SK-N-SH treated with all-trans-retinoic acid at 6 μM for 48 hours (cell line): ENCODE results near the gene STIM2.

ENCODE experiments used
- ARNTL ChIP-seq: fragments of 450-650 bp; formaldehyde crosslinking; IDR thresholded peaks from 2 replicates; pipeline ENCODE4 v1.5.0; 2020; ENCODE audit warnings: low read depth, mild to moderate bottlenecking, moderate library complexity, borderline replicate concordance
- BACH2 ChIP-seq: fragments of 250-450 bp; sonication (Bioruptor Pico); IDR thresholded peaks from 2 replicates; pipeline ENCODE4 v1.9.0; 2021; ENCODE audit warnings: mild to moderate bottlenecking, borderline replicate concordance
- CREB5 ChIP-seq: fragments of 250-450 bp; sonication (Bioruptor Pico); IDR thresholded peaks from 2 replicates; pipeline ENCODE4 v1.5.1; 2020; ENCODE audit warnings: low read depth, mild to moderate bottlenecking, moderate library complexity
- GLIS3 ChIP-seq: fragments of 250-450 bp; sonication (Bioruptor Pico); IDR thresholded peaks from 2 replicates; pipeline ENCODE4 v1.5.0; 2020; ENCODE audit warnings: mild to moderate bottlenecking, moderate library complexity
- ISL1 ChIP-seq: fragments of 250-450 bp; sonication (Bioruptor Pico); IDR thresholded peaks from 2 replicates; pipeline ENCODE4 v2.1.2; 2022; ENCODE audit warnings: mild to moderate bottlenecking, moderate library complexity
- OSR1 ChIP-seq: fragments of 250-450 bp; sonication (Bioruptor Pico); IDR thresholded peaks from 2 replicates; pipeline ENCODE4 v1.8.0; 2022; ENCODE audit warnings: moderate library complexity, mild to moderate bottlenecking, inconsistent platforms
- PPARA ChIP-seq: fragments of 250-450 bp; sonication (Bioruptor Pico); IDR thresholded peaks from 2 replicates; pipeline ENCODE4 v1.5.0; 2020; ENCODE audit warnings: mild to moderate bottlenecking, borderline replicate concordance
- ZFP3 ChIP-seq: fragments of 250-450 bp; sonication (Bioruptor Pico); IDR thresholded peaks from 2 replicates; pipeline ENCODE4 v1.5.0; 2020; ENCODE audit warnings: mild to moderate bottlenecking, moderate library complexity
- ZFP30 ChIP-seq: fragments of 450-650 bp; formaldehyde crosslinking; IDR thresholded peaks from 2 replicates; pipeline ENCODE4 v1.5.0; 2022; ENCODE audit warnings: mild to moderate bottlenecking, moderate library complexity
- ZNF565 ChIP-seq: fragments of 450-650 bp; formaldehyde crosslinking; conservative IDR thresholded peaks from 2 replicates; pipeline ENCODE4 v1.5.0; 2020; ENCODE audit warnings: low read depth, mild to moderate bottlenecking, moderate library complexity
- ZNF8 ChIP-seq: fragments of 450-650 bp; formaldehyde crosslinking; IDR thresholded peaks from 2 replicates; pipeline ENCODE4 v1.5.0; 2020; ENCODE audit warnings: mild to moderate bottlenecking, moderate library complexity
- TF ChIP-seq, protein P1 (sequence below): fragments of 250-450 bp; sonication (Bioruptor Pico); IDR thresholded peaks from 2 replicates; pipeline ENCODE4 v1.8.0; 2021; ENCODE audit warnings: low read depth, mild to moderate bottlenecking, moderate library complexity, borderline replicate concordance
- TF ChIP-seq, protein P2 (sequence below): fragments of 250-450 bp; sonication (Bioruptor Pico); IDR thresholded peaks from 2 replicates; pipeline ENCODE4 v1.5.0; 2020; ENCODE audit warnings: mild to moderate bottlenecking, moderate library complexity
- TF ChIP-seq, protein P3 (sequence below): fragments of 250-450 bp; sonication (Bioruptor Pico); IDR thresholded peaks from 2 replicates; pipeline ENCODE4 v1.8.0; 2020; ENCODE audit warnings: mild to moderate bottlenecking, moderate library complexity, borderline replicate concordance

GRCh38 chr4:26863512-26863911 lies 2.9 kb downstream of the STIM2 start:
- TF ChIP-seq ZNF8 (CRISPR knock-in tag) (no peak), CREB5 (CRISPR knock-in tag) (no peak), ZFP3 (CRISPR knock-in tag) (no peak), ZNF565 (CRISPR knock-in tag) (no peak), ZFP30 (CRISPR knock-in tag) (no peak), ARNTL (CRISPR knock-in tag) (no peak), BACH2 (CRISPR knock-in tag) (no peak), PPARA (no peak), GLIS3 (no peak), OSR1 (CRISPR knock-in tag) (no peak), ISL1 (CRISPR knock-in tag) (no peak)
- TF ChIP-seq, protein P1, sequence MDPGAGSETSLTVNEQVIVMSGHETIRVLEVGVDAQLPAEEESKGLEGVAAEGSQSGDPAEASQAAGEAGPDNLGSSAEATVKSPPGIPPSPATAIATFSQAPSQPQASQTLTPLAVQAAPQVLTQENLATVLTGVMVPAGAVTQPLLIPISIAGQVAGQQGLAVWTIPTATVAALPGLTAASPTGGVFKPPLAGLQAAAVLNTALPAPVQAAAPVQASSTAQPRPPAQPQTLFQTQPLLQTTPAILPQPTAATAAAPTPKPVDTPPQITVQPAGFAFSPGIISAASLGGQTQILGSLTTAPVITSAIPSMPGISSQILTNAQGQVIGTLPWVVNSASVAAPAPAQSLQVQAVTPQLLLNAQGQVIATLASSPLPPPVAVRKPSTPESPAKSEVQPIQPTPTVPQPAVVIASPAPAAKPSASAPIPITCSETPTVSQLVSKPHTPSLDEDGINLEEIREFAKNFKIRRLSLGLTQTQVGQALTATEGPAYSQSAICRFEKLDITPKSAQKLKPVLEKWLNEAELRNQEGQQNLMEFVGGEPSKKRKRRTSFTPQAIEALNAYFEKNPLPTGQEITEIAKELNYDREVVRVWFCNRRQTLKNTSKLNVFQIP (CRISPR knock-in tag): no peak
- TF ChIP-seq, protein P2, sequence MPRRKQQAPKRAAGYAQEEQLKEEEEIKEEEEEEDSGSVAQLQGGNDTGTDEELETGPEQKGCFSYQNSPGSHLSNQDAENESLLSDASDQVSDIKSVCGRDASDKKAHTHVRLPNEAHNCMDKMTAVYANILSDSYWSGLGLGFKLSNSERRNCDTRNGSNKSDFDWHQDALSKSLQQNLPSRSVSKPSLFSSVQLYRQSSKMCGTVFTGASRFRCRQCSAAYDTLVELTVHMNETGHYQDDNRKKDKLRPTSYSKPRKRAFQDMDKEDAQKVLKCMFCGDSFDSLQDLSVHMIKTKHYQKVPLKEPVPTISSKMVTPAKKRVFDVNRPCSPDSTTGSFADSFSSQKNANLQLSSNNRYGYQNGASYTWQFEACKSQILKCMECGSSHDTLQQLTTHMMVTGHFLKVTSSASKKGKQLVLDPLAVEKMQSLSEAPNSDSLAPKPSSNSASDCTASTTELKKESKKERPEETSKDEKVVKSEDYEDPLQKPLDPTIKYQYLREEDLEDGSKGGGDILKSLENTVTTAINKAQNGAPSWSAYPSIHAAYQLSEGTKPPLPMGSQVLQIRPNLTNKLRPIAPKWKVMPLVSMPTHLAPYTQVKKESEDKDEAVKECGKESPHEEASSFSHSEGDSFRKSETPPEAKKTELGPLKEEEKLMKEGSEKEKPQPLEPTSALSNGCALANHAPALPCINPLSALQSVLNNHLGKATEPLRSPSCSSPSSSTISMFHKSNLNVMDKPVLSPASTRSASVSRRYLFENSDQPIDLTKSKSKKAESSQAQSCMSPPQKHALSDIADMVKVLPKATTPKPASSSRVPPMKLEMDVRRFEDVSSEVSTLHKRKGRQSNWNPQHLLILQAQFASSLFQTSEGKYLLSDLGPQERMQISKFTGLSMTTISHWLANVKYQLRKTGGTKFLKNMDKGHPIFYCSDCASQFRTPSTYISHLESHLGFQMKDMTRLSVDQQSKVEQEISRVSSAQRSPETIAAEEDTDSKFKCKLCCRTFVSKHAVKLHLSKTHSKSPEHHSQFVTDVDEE: no peak
- TF ChIP-seq, protein P3, sequence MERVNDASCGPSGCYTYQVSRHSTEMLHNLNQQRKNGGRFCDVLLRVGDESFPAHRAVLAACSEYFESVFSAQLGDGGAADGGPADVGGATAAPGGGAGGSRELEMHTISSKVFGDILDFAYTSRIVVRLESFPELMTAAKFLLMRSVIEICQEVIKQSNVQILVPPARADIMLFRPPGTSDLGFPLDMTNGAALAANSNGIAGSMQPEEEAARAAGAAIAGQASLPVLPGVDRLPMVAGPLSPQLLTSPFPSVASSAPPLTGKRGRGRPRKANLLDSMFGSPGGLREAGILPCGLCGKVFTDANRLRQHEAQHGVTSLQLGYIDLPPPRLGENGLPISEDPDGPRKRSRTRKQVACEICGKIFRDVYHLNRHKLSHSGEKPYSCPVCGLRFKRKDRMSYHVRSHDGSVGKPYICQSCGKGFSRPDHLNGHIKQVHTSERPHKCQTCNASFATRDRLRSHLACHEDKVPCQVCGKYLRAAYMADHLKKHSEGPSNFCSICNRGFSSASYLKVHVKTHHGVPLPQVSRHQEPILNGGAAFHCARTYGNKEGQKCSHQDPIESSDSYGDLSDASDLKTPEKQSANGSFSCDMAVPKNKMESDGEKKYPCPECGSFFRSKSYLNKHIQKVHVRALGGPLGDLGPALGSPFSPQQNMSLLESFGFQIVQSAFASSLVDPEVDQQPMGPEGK (CRISPR knock-in tag): no peak
